ENCODE measurements around the gene P3H1. TPM values are rescaled to one million over a fixed set of nuclear protein-coding genes. Genes with fewer than 3 reads are reported as not detected.

The P3H1 gene
- total RNA-seq, 1 experiment from 2014 or later: 28.3 TPM

GRCh38 chr1:42740851-42741580 lies 25.8 kb downstream of the P3H1 start:
- H2AFZ ChIP-seq (ENCODE audit: low read length): no peak overlapping the region
- ChIA-PET POLR2A (ENCODE audit: unreplicated experiment) (no interaction called here), CTCF (no interaction called here)
- no peaks in the 10 kb centered on the region for H4K20me1 ChIP-seq (ENCODE audit: low read length)
- TF ChIP-seq CTCF (conservative IDR thresholded peaks at IDR 0.05; ENCODE audit: low read depth, low read length) (no peak), EZH2phosphoT487 (IDR thresholded peaks at IDR 0.05; ENCODE audit: borderline replicate concordance, low read length) (no peak), EZH2 (IDR thresholded peaks at IDR 0.05; ENCODE audit: low read length, unreplicated experiment) (no peak)
- BruUV-seq (replicated peaks): no TSS peak
- intact Hi-C loops (cut with micrococcal nuclease): no loop called here
- ATAC-seq: no peak
- no peak overlapping the region for H3K27ac ChIP-seq (ENCODE audit: low read length)
- H3K27me3 ChIP-seq (ENCODE audit: low read length): no peaks in the 10 kb centered on the region
- no peaks in the 10 kb centered on the region for H3K9me2 ChIP-seq (replicated peaks; ENCODE audit: low read length)
- no peak overlapping the region for H3K9ac ChIP-seq (ENCODE audit: low read length)
- no peaks in the 10 kb centered on the region for H3K79me2 ChIP-seq (ENCODE audit: low read length)
- no peaks in the 10 kb centered on the region for H3F3A ChIP-seq (ENCODE audit: low read length, unreplicated experiment)
- no peaks in the 10 kb centered on the region for H3K9me3 ChIP-seq (ENCODE audit: low read length)
- H3K36me3 ChIP-seq (ENCODE audit: low read depth, low read length): no peaks in the 10 kb centered on the region
- no peak for DNase-seq
- no peak overlapping the region for H3K4me2 ChIP-seq (ENCODE audit: low read length)
- no peak overlapping the region for H3K4me3 ChIP-seq (ENCODE audit: low read length)
- H3K4me1 ChIP-seq (ENCODE audit: insufficient read depth, low read length): no peaks in the 10 kb centered on the region

GRCh38 chr1:42739753-42740700 lies 26.8 kb downstream of the P3H1 start, which contains the start of gene CLDN19:
Gene CLDN19 (minus strand): TSS chr1:42740236. CDS start chr1:42740063, 173 bp downstream.
- H3K36me3 ChIP-seq (ENCODE audit: low read depth, low read length): no peaks in the 10 kb centered on the region
- H3K9me3 ChIP-seq (ENCODE audit: low read length): no peaks in the 10 kb centered on the region
- DNase-seq (no peak), ATAC-seq (no peak)
- no peaks in the 10 kb centered on the region for H3K4me1 ChIP-seq (ENCODE audit: insufficient read depth, low read length)
- no peaks in the 10 kb centered on the region for H3K27me3 ChIP-seq (ENCODE audit: low read length)
- no peaks in the 10 kb centered on the region for H3K79me2 ChIP-seq (ENCODE audit: low read length)
- no peaks in the 10 kb centered on the region for H4K20me1 ChIP-seq (ENCODE audit: low read length)
- no peak within 1 kb of the TSS for H2AFZ ChIP-seq (ENCODE audit: low read length)
- intact Hi-C loops (cut with micrococcal nuclease): no loop called here
- no peak within 1 kb of the TSS for H3K4me3 ChIP-seq (ENCODE audit: low read length)
- no peaks in the 10 kb centered on the region for H3K9me2 ChIP-seq (replicated peaks; ENCODE audit: low read length)
- POLR2A ChIA-PET (ENCODE audit: unreplicated experiment): no interaction called here
- H3K27ac ChIP-seq (ENCODE audit: low read length): no peak within 1 kb of the TSS
- CTCF ChIA-PET: no interaction called here
- no peaks in the 10 kb centered on the region for H3F3A ChIP-seq (ENCODE audit: low read length, unreplicated experiment)
- H3K4me2 ChIP-seq (ENCODE audit: low read length): no peak within 1 kb of the TSS
- BruUV-seq (replicated peaks): no TSS peak
- no peak within 1 kb of the TSS for H3K9ac ChIP-seq (ENCODE audit: low read length)
- no peak for TF ChIP-seq EZH2phosphoT487 (IDR thresholded peaks at IDR 0.05; ENCODE audit: borderline replicate concordance, low read length)
- TF ChIP-seq EZH2 (IDR thresholded peaks at IDR 0.05; ENCODE audit: low read length, unreplicated experiment): no peak
- TF ChIP-seq CTCF (conservative IDR thresholded peaks at IDR 0.05; ENCODE audit: low read depth, low read length): no peak
